ENCODE results near the gene SLC27A1.
"Not testable (repeated sequence)": the region's sequence is repeated elsewhere in the genome, so short reads cannot be mapped to it uniquely, and the experiment has no call there.

SLC27A1 gene

GRCh38 chr19:17512574-17512939 is 42.2 kb downstream of the SLC27A1 start:
- no peak for DNase-seq

- no peak for DNase-seq
These were observed 45.3 kb downstream of the SLC27A1 start for GRCh38 chr19:17515408-17516149.

GRCh38 chr19:17517898-17518297 is 47.6 kb downstream of the SLC27A1 start:
- no peak for DNase-seq

GRCh38 chr19:17518654-17519053 is 48.3 kb downstream of the SLC27A1 start:
- DNase-seq: not testable (repeated sequence)

- DNase-seq: no peak
These were observed 49.6 kb downstream of the SLC27A1 start for GRCh38 chr19:17519967-17520366.

- DNase-seq: no peak
These were observed 50.5 kb downstream of the SLC27A1 start for GRCh38 chr19:17520865-17521264.

GRCh38 chr19:17522988-17523872 is 52.9 kb downstream of the SLC27A1 start:
- DNase-seq: no peak

GRCh38 chr19:17524651-17525050 is 54.3 kb downstream of the SLC27A1 start:
- no peak for DNase-seq

GRCh38 chr19:17525141-17525540 is 54.8 kb downstream of the SLC27A1 start:
- no peak for DNase-seq

GRCh38 chr19:17526922-17527321 is 56.6 kb downstream of the SLC27A1 start:
- no peak for DNase-seq

- no peak for DNase-seq
These were observed 57.0 kb downstream of the SLC27A1 start for GRCh38 chr19:17527326-17527725.

- no peak for DNase-seq
These were observed 58.3 kb downstream of the SLC27A1 start for GRCh38 chr19:17528610-17529009.

- DNase-seq: no peak
These were observed 59.2 kb downstream of the SLC27A1 start for GRCh38 chr19:17529239-17530158.

- DNase-seq: no peak
These were observed 60.3 kb downstream of the SLC27A1 start for GRCh38 chr19:17530586-17530985.

- DNase-seq: no peak
These were observed 61.8 kb downstream of the SLC27A1 start for GRCh38 chr19:17532116-17532515.

GRCh38 chr19:17532557-17532956 is 62.2 kb downstream of the SLC27A1 start:
- no peak for DNase-seq

GRCh38 chr19:17534767-17535166 is 64.4 kb downstream of the SLC27A1 start:
- DNase-seq: no peak

GRCh38 chr19:17536955-17537354 is 66.6 kb downstream of the SLC27A1 start:
- no peak for DNase-seq

- DNase-seq: no peak
These were observed 68.4 kb downstream of the SLC27A1 start for GRCh38 chr19:17538684-17539237.

GRCh38 chr19:17539238-17540117 is 69.2 kb downstream of the SLC27A1 start:
- DNase-seq: peak; percentile 57

GRCh38 chr19:17540174-17540573 is 69.8 kb downstream of the SLC27A1 start:
- DNase-seq: no peak

Data from NCI-H2081 treated with DMSO at 0.1 percent for 48 hours (cell line).